Measurements from ENCODE around the gene ORAI3. TPM values are rescaled to one million over a fixed set of nuclear protein-coding genes. Genes with fewer than 3 reads are reported as not detected.

The ORAI3 gene
- total and polyA plus RNA-seq, 2 of the 13 experiments (the other 11 are each of a cell fraction or from before 2014, with no cell fraction given), result 11.4 to 32.0 TPM

DNA sequence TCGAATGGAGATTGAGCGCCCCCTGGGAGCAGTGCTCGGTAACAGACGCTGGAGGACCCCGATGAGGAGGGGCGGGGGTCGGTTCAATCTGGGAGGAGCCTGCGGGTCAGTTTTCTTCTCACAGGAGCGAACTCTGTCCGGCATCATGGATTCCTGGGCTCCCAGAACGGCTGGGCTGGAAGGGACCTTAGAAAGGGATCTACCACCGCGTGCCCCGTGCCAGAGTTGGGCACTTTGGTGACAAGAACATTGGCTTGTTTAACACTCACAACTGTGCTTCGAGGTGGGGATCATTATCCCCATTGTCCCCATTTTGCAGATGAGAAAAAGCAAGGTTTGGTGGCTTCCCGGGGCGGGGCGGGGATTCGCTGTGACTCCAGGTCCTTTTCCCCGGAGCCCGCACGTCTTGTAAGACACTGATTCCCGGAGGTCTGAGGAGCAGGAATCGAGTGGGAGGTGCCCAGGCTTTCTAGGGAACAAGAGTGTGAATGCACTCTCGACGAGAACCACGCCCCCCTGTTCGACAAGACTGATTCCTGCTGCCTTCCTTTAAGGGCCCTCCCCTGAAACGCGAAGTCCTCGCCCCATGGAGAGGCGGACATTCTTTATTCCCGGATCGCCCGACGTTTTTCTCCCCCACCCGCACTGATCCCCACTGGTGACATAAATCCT lies 27.0 kb upstream of the ORAI3 start (continued):
- TF ChIP-seq, protein P1, sequence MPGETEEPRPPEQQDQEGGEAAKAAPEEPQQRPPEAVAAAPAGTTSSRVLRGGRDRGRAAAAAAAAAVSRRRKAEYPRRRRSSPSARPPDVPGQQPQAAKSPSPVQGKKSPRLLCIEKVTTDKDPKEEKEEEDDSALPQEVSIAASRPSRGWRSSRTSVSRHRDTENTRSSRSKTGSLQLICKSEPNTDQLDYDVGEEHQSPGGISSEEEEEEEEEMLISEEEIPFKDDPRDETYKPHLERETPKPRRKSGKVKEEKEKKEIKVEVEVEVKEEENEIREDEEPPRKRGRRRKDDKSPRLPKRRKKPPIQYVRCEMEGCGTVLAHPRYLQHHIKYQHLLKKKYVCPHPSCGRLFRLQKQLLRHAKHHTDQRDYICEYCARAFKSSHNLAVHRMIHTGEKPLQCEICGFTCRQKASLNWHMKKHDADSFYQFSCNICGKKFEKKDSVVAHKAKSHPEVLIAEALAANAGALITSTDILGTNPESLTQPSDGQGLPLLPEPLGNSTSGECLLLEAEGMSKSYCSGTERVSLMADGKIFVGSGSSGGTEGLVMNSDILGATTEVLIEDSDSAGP (CRISPR knock-in tag; IDR thresholded peaks at IDR 0.05; ENCODE audit: borderline replicate concordance), result peak; percentile 62
- TF ChIP-seq, protein P2, sequence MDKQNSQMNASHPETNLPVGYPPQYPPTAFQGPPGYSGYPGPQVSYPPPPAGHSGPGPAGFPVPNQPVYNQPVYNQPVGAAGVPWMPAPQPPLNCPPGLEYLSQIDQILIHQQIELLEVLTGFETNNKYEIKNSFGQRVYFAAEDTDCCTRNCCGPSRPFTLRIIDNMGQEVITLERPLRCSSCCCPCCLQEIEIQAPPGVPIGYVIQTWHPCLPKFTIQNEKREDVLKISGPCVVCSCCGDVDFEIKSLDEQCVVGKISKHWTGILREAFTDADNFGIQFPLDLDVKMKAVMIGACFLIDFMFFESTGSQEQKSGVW (CRISPR knock-in tag; IDR thresholded peaks at IDR 0.05; ENCODE audit: borderline replicate concordance), result no peak
- TF ChIP-seq HNRNPH1 (optimal IDR thresholded peaks at IDR 0.05; ENCODE audit: low read depth, low read length) (no peak), ERF (CRISPR knock-in tag; IDR thresholded peaks at IDR 0.05) (no peak), ZEB1 (IDR thresholded peaks at IDR 0.05; ENCODE audit: insufficient replicate concordance, low read depth) (no peak), GABPB1 (CRISPR knock-in tag; IDR thresholded peaks at IDR 0.05) (no peak; the same call in 1 of the 2 replicates), ZNF737 (CRISPR knock-in tag; IDR thresholded peaks at IDR 0.05; ENCODE audit: borderline replicate concordance) (no peak), ZNF841 (CRISPR knock-in tag; IDR thresholded peaks at IDR 0.05; ENCODE audit: borderline replicate concordance) (no peak), HOXD1 (CRISPR knock-in tag; IDR thresholded peaks at IDR 0.05) (no peak), MTF1 (CRISPR knock-in tag; IDR thresholded peaks at IDR 0.05) (no peak), NR3C1 (CRISPR knock-in tag; IDR thresholded peaks at IDR 0.05) (no peak), AGO1 (IDR thresholded peaks at IDR 0.05; ENCODE audit: low read depth, low read length, poor library complexity, severe bottlenecking) (no peak), KDM4B (CRISPR knock-in tag; IDR thresholded peaks at IDR 0.05) (no peak), PHF21A (CRISPR knock-in tag; IDR thresholded peaks at IDR 0.05) (no peak), ZNF329 (CRISPR knock-in tag; IDR thresholded peaks at IDR 0.05; ENCODE audit: low read depth) (no peak)
- TF ChIP-seq, protein P3, sequence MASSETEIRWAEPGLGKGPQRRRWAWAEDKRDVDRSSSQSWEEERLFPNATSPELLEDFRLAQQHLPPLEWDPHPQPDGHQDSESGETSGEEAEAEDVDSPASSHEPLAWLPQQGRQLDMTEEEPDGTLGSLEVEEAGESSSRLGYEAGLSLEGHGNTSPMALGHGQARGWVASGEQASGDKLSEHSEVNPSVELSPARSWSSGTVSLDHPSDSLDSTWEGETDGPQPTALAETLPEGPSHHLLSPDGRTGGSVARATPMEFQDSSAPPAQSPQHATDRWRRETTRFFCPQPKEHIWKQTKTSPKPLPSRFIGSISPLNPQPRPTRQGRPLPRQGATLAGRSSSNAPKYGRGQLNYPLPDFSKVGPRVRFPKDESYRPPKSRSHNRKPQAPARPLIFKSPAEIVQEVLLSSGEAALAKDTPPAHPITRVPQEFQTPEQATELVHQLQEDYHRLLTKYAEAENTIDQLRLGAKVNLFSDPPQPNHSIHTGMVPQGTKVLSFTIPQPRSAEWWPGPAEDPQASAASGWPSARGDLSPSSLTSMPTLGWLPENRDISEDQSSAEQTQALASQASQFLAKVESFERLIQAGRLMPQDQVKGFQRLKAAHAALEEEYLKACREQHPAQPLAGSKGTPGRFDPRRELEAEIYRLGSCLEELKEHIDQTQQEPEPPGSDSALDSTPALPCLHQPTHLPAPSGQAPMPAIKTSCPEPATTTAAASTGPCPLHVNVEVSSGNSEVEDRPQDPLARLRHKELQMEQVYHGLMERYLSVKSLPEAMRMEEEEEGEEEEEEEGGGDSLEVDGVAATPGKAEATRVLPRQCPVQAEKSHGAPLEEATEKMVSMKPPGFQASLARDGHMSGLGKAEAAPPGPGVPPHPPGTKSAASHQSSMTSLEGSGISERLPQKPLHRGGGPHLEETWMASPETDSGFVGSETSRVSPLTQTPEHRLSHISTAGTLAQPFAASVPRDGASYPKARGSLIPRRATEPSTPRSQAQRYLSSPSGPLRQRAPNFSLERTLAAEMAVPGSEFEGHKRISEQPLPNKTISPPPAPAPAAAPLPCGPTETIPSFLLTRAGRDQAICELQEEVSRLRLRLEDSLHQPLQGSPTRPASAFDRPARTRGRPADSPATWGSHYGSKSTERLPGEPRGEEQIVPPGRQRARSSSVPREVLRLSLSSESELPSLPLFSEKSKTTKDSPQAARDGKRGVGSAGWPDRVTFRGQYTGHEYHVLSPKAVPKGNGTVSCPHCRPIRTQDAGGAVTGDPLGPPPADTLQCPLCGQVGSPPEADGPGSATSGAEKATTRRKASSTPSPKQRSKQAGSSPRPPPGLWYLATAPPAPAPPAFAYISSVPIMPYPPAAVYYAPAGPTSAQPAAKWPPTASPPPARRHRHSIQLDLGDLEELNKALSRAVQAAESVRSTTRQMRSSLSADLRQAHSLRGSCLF (CRISPR knock-in tag; IDR thresholded peaks at IDR 0.05; ENCODE audit: borderline replicate concordance), result no peak
- TF ChIP-seq, protein P4, sequence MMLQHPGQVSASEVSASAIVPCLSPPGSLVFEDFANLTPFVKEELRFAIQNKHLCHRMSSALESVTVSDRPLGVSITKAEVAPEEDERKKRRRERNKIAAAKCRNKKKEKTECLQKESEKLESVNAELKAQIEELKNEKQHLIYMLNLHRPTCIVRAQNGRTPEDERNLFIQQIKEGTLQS (CRISPR knock-in tag; IDR thresholded peaks at IDR 0.05), result peak; percentile 4; the same call in 1 of the 2 replicates
- TF ChIP-seq, protein P5, sequence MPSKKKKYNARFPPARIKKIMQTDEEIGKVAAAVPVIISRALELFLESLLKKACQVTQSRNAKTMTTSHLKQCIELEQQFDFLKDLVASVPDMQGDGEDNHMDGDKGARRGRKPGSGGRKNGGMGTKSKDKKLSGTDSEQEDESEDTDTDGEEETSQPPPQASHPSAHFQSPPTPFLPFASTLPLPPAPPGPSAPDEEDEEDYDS (CRISPR knock-in tag; IDR thresholded peaks at IDR 0.05), result peak; percentile 59
- TF ChIP-seq, protein P6, sequence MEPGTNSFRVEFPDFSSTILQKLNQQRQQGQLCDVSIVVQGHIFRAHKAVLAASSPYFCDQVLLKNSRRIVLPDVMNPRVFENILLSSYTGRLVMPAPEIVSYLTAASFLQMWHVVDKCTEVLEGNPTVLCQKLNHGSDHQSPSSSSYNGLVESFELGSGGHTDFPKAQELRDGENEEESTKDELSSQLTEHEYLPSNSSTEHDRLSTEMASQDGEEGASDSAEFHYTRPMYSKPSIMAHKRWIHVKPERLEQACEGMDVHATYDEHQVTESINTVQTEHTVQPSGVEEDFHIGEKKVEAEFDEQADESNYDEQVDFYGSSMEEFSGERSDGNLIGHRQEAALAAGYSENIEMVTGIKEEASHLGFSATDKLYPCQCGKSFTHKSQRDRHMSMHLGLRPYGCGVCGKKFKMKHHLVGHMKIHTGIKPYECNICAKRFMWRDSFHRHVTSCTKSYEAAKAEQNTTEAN (CRISPR knock-in tag; conservative IDR thresholded peaks at IDR 0.05), result no peak
